ENCODE measurements around the gene SULF2.

The SULF2 gene

DNA sequence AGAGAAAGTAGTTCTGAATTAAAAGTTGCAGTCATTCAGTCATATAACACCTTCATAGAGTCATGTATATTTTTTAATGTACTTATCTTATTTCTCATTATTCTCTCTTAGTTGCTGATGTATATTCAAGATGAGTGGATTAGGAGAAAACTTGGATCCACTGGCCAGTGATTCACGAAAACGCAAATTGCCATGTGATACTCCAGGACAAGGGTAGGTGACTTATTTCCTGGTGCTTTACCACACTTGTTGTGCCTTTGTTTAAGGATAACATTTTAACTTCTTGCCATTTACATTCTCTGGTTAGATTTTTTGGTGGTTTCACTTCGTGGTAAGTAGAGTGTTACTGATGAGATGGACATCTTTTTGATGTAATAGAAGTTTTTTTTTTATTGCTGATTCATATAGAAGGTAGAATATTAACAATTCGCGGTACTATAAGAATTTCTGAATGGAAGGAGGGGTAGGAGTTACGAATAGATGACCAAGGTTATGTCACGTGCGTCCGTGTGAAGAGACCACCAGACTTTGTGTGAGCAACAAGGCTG is 163.1 kb downstream of the SULF2 start:
- DNase-seq = no peak

DNA sequence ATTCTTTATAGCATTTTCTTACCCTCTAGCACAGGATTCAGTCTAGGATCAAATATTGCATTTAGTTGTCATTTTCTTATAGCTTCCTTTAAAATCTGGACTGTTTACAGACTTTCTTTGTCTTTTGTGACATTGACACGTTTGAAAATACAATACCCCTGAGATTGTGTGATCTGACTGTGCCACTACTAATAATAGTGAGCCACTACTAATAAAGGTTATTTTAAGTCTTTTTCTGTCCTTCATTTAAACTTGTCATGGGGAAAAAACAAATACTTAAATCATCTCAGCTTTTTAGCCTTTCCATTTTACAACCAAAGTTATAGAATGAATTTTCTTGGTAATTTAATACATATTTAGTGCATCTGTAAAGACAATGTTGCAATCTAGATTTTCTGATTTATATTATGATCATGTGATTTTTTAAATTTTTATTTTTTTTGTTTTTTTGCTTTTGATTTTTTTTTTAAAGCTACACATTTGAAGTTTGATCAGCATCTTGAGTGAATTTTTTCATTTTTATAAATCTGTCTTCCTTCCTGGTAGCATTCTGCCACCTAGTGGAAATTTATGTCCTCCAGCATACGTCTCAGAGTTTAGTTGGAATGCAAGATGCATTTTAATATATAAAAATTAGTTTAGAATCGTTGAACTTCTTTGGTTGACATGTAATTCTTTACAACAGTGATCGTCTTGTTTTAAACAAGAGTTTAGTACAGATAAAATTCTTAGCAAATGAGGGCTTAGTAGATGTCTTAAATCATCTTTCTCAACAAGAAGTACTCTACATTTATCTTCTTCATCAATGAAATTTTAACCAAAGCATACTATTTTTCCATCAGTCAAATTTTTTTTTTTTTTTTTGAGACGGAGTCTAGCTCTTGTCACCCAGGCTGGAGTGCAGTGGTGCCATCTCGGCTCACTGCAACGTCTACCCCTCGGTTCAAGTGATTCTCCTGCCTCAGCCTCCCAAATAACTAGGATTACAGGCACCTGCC is 164.2 kb downstream of the SULF2 start:
- DNase-seq = no peak

- DNase-seq = no peak
Observed at GRCh38 chr20:47618479-47618878, 166.8 kb downstream of the SULF2 start.

DNA sequence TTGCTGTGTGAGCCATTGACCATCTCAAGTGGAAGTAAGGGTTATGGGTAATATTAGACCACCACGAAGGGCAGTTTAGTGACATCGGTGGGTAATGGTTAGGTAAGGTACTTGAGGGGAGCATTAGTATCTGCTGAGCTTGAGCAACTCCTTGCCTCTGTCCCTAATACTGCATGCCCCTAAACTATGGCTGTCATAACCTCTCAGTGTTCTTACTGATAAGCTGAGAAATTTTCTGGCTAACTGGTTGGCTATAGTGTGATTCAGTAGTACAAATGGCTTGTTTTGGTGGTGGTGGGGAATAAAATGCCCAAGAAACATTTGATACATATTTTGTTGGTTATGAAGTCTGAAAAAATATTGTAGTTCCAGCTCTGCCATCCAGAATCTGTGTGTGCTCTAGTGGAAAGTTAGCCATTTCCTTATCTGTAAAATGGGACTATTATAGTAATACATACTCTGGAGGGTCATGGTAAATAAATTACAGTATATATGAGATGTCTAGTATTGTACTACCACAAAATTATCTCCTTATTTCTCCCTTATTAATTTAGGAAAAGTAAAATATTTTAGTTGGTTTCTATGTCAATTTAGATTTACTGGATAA is 170.5 kb downstream of the SULF2 start:
- no peak for DNase-seq

- no peak for DNase-seq
Observed at GRCh38 chr20:47612670-47613069, 172.6 kb downstream of the SULF2 start.

DNA sequence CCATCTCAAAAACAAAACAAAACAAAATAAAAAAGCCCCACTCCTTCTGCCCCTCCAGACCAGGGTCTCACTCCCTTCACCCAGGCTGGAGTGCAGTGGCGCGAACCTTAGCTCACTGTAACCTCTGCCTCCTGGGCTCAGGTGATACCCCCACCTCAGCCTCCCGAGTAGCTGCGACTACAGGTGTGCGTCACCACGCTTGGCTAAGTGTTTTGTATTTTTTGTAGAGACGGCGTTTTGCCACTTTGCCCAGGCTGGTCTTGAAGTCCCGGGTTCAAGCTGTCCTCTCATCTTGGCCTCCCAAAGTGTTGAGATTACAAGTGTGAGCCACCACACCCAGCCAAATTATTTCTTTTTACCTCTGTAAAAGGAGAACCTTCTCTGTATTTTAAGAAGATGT is 173.5 kb downstream of the SULF2 start:
- no peak for DNase-seq

DNA sequence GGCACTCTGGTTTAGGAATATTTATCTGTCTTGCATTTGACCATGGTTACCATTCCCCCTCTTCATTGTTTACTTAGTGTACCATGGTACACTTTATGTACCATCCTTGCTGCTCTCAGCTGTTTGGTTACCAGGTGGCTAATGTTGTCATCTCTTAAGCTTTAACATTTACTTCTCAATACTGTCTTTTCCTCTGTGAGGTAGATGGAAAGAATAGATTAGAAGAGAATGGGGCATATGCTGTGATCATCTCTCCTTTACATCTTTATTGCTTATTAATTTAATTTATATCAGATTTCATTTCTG is 174.4 kb downstream of the SULF2 start:
- no peak for DNase-seq

DNA sequence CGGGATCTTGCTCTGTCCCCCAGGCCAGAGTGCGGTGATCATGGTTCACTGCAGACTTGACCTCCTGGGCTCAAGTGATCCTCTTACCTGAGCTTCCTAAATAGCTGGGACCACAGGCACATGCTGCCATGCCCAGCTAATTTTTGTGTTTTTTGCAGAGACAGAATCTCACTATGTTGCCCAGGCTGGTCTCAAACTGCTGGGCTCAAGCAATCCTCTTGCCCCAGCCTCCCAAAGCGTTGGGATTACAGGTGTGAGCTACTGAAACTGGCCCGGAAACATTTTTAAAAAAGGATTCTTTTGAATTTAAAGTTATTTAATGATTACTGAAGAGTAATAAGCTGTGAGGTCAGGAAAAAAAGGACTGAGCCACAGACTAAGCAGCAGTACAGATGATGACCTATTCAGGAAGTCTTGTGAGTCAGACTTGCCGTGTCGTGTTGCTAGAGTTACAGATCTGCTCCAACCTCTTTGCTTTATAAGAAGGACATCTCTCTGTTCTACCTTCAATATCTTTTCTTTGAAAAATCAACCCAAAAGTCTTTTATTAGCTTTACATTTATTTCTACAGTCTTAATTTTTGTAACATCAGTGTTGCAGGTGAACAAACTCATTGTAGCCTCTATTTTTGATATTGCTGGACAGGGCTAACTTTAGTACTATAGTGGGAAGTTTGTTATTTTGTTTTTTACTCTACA is 174.9 kb downstream of the SULF2 start:
- peak; percentile 66 for DNase-seq

- DNase-seq = no peak
Observed at GRCh38 chr20:47609001-47609400, 176.3 kb downstream of the SULF2 start.
